Activated CD4-positive, alpha-beta T cell treated with anti-CD3 and anti-CD28 coated beads for 1 hour (primary cell): ENCODE results near the gene SLC16A5.
"Not testable (repeated sequence)": the region's sequence is repeated elsewhere in the genome, so short reads cannot be mapped to it uniquely, and the experiment has no call there.

Source experiments
- DNase-seq: peaks from one replicate; pipeline ENCODE4 v3.0.0-alpha.2; 2020

The SLC16A5 gene

DNA sequence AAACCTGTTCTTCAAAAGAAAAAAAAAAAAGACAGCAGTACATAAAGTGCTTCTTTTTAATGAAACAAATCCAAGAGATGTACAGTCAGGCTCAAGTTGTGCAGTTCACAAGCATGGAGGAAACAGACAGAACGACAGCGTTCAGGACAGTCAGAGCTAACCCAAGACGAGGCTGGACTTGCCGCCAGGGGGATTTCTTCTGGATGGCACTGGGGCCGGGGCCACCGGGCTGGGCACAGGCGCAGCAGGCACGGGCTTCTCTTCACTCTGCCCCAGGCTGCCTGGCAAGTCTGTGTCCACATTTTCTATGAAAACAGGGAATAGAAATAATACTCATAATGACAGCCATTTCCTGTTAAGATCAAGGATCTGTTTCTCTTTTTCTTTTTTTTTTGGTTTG is 48.2 kb downstream of the SLC16A5 start:
- DNase-seq, result no peak

DNA sequence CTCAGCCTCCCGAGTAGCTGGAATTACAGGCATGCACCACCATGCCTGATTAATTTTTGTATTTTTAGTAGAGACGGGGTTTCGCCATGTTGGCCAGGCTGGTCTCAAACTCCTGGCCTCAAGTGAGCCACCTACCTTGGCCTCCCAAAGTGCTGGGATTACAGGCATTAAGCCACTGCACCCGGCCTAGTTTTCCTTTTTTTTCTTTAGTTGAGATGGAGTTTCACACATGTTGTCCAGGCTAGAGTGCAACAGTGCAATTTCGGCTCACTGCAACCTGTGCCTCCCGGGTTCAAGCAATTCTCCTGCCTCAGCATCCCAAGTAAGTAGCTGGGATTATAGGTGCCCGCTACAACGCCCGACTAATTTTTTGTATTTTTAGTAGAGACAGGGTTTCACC is 50.0 kb downstream of the SLC16A5 start:
- not testable (repeated sequence) for DNase-seq

DNA sequence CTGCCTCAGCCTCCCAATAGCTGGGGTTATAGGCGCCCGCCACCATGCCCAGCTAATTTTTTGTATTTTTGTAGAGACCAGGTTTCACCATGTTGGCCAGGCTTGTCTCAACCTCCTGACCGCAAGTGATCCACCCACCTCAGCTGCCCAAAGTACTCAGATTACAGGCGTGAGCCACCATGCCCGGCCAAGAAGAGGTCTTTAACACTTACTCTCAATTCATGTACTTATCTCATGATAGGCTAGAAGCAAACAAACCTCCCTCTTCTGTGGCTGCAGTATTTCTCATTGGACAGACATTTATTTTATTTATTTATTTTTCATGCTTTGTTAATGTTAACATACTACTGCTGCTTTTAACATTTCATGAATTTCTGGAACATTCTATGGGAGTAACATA is 50.8 kb downstream of the SLC16A5 start:
- DNase-seq, result no peak

GRCh38 chr17:75142236-75142971 is 54.6 kb downstream of the SLC16A5 start:
- no peak for DNase-seq

DNA sequence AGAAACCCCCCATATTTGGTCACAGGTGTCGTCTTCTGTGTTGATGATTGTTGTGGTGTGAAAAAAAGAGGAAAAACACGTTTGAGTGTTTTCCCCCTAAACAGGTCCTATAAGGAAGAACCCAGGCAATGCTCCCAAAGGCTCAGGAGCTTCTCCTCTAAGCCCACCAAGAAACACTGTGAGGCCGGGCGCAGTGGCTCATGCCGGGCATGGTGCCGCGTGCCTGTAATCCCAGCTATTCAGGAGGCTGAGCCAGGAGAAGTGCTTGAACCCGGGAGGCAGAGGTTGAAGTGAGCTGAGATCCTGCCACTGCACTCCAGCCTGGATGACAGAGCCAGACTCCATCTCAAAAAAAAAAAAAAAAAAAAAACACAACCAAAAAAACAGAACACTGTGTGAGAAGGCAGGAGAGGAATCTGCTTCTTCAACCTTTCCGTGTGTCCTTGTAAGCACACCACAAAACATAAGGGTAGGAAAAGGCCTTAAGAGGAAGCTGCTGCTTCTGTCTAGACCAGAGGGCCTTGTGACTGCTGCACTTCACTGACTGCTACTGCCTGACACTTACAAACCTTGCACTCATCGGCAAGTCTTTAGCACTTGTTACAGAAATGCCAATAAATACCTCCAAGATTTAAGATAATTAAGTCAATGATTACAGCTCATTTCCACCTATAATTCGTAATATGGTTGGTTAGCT is 57.2 kb downstream of the SLC16A5 start:
- no peak for DNase-seq

DNA sequence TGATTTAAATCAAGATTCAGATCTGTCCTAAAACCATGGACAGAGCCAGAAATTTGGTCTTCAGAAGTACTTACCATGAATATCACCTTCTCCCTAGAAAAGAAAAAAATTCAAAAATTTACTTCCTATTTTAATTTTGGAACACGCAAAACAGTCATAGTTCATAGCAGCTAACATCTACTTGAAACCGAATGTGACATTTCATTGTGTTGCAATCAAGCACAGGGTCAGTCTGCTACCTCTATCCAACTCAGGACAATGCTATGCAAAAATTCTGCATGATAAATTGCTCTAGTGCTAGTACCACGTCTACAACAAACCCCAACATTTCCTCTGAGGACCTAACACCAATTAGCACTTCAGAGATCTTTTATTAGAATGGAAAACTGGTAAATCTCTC is 58.8 kb downstream of the SLC16A5 start:
- DNase-seq, result no peak

- DNase-seq, result no peak
Measured at GRCh38 chr17:75147878-75148546, 60.3 kb downstream of the SLC16A5 start.

DNA sequence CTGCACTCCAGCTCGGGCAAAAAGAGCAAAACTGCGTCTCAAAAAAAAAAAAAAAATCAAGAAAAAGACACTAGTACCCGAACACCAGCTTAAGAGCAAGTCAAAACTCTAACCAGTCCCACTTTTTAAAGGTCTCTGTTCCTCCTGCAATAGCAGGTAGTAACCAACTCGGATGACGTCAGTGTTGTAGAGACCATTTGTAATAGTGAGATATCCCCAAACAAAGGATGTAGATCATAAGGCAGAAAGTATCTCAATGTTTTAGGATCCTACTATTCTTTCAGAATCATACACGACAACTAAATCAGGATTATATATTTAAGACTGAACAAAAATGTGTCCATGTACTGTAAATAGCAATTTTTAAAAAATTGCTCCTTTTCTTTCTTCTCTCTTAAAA is 64.2 kb downstream of the SLC16A5 start:
- no peak for DNase-seq

- no peak for DNase-seq
Measured at GRCh38 chr17:75152523-75152921, 64.8 kb downstream of the SLC16A5 start.

DNA sequence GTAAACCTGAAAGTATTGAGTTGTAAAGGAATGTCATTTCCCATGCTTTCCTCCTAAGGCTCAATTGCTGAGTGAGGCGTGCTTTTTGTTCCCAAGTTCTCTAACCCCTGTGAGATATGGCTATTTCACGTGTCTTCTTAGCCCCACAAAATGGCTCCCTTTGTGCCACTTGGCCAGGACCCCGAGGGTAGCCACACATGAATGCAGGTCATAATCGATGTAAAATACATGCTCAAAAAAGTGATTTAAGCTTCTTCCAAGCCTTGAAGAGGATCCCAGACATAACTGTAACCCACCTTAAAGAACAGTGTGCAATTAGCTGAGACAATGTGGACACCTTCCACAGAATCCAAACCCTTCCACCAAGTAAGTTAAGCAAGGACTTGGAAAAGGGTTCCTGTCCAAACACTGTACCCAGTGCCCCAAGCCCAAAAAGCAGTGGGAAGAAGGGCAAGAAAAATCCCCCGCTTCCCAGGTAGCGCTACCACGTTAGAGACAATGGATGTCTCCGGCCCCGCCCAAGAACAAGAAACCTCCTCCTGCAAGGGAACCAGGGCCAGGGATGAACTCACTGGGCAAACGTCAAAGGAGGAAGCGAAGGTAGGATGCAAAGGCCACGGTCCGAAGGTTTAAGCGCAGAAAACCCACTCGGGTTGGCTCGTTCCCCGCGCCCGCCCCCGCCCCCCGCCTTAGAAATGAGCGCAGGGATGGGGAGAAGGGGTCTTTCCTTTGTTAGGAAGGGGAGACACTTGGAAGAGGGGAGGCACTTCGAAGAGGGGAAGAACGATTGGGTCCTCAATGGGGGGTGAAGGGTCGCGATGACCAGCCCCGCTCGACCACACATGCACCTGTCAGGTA is 65.4 kb downstream of the SLC16A5 start:
- DNase-seq, result no peak

- no peak for DNase-seq
Measured at GRCh38 chr17:75153780-75154194, 66.0 kb downstream of the SLC16A5 start.

- DNase-seq, result peak; percentile 95
Measured at GRCh38 chr17:75154195-75155106, 66.7 kb downstream of the SLC16A5 start, which contains the start of gene JPT1. Gene JPT1 (minus strand): TSS chr17:75154512. CDS start chr17:75154397, 115 bp downstream.

- DNase-seq, result no peak
Measured at GRCh38 chr17:75155191-75155601, 67.4 kb downstream of the SLC16A5 start.
